GM23338 (cell line): ENCODE results near the gene KDSR. TPM values are rescaled to one million over a fixed set of nuclear protein-coding genes. Genes with fewer than 3 reads are reported as not detected.

ENCODE experiments used
- ATAC-seq: fragments of 200-7000 bp; cut with Tn5 transposase; 3 replicates; pipeline ENCODE4 v1.9.1; 2020
- DNase-seq: peaks from one replicate; pipeline ENCODE4 v3.0.0-alpha.2; 2015; ENCODE audit warnings: low spot score
- H2AFZ ChIP-seq: fragments of 200-600 bp; sonication (generic); 2 replicates; pipeline ENCODE4 v1.8.0; 2016; ENCODE audit warnings: antibody characterized with exemption, mild to moderate bottlenecking, moderate library complexity
- H3F3A ChIP-seq: fragments of 200-600 bp; sonication (generic); replicated peaks from 2 replicates; pipeline ENCODE4 v1.8.0; 2017; ENCODE audit warnings: antibody characterized with exemption, mixed run types, low read depth
- H3K27ac ChIP-seq: fragments of 200-600 bp; sonication (generic); 2 replicates; pipeline ENCODE4 v1.6.1; 2016; ENCODE audit warnings: low read depth
- H3K27me3 ChIP-seq: fragments of 200-600 bp; sonication (generic); 2 replicates; pipeline ENCODE4 v1.8.0; 2016; ENCODE audit warnings: mild to moderate bottlenecking, mixed run types, moderate library complexity; ENCODE audit not compliant: insufficient read depth
- H3K36me3 ChIP-seq: fragments of 200-600 bp; sonication (generic); 2 replicates; pipeline ENCODE4 v1.8.0; 2016; ENCODE audit warnings: mild to moderate bottlenecking; ENCODE audit not compliant: insufficient read depth
- H3K4me1 ChIP-seq: fragments of 200-600 bp; sonication (generic); 2 replicates; pipeline ENCODE4 v1.8.0; 2016; ENCODE audit warnings: mild to moderate bottlenecking, moderate library complexity; ENCODE audit not compliant: insufficient read depth
- H3K4me2 ChIP-seq: fragments of 200-600 bp; sonication (generic); 2 replicates; pipeline ENCODE4 v1.7.1; 2017; ENCODE audit warnings: mixed run types
- H3K4me3 ChIP-seq: fragments of 200-600 bp; sonication (generic); 2 replicates; pipeline ENCODE4 v1.6.1; 2016; ENCODE audit warnings: mixed run types
- H3K79me2 ChIP-seq: fragments of 200-600 bp; sonication (generic); replicated peaks from 2 replicates; pipeline ENCODE4 v1.8.0; 2017; ENCODE audit warnings: mild to moderate bottlenecking; ENCODE audit not compliant: insufficient read depth
- H3K9me2 ChIP-seq: fragments of 200-600 bp; sonication (generic); 2 replicates; pipeline ENCODE4 v1.8.0; 2017; ENCODE audit not compliant: insufficient read depth
- H4K20me1 ChIP-seq: fragments of 200-600 bp; sonication (generic); replicated peaks from 2 replicates; pipeline ENCODE4 v1.8.0; 2017; ENCODE audit warnings: mild to moderate bottlenecking; ENCODE audit not compliant: insufficient read depth
- H3K27ac Mint-ChIP-seq: 2 replicates; pipeline ENCODE4 v1.8.0; 2020; ENCODE audit warnings: inconsistent platforms, mild to moderate bottlenecking, moderate library complexity, mixed read lengths
- H3K27me3 Mint-ChIP-seq: 3 replicates; pipeline ENCODE4 v1.8.0; 2022; ENCODE audit warnings: low read depth, mild to moderate bottlenecking, moderate library complexity, mixed read lengths, inconsistent platforms; ENCODE audit not compliant: insufficient read depth, poor library complexity
- H3K36me3 Mint-ChIP-seq: 3 replicates; pipeline ENCODE4 v1.8.0; 2021; ENCODE audit warnings: low read depth, mild to moderate bottlenecking, inconsistent platforms, moderate library complexity, mixed read lengths
- H3K4me1 Mint-ChIP-seq: 3 replicates; pipeline ENCODE4 v1.8.0; 2020; ENCODE audit warnings: mild to moderate bottlenecking, inconsistent platforms, mixed read lengths
- H3K4me3 Mint-ChIP-seq: 3 replicates; pipeline ENCODE4 v1.8.0; 2021; ENCODE audit warnings: moderate library complexity, mild to moderate bottlenecking, inconsistent platforms, mixed read lengths
- H3K9me3 Mint-ChIP-seq: 3 replicates; pipeline ENCODE4 v1.8.0; 2020; ENCODE audit warnings: moderate library complexity, mild to moderate bottlenecking, inconsistent platforms, mixed read lengths
- CREB1 ChIP-seq: fragments of 250-450 bp; sonication (Bioruptor Pico); IDR thresholded peaks from 2 replicates; pipeline ENCODE4 v1.5.0; 2020; ENCODE audit warnings: low read depth, mild to moderate bottlenecking, moderate library complexity
- EZH2 ChIP-seq: fragments of 200-600 bp; sonication (generic); IDR thresholded peaks from one replicate; pipeline ENCODE4 v1.8.0; 2017; ENCODE audit warnings: antibody characterized with exemption, mild to moderate bottlenecking, low read depth; ENCODE audit not compliant: unreplicated experiment
- EZH2phosphoT487 ChIP-seq: fragments of 200-600 bp; sonication (generic); IDR thresholded peaks from one replicate; pipeline ENCODE4 v1.8.1; 2018; ENCODE audit warnings: antibody characterized with exemption; ENCODE audit not compliant: unreplicated experiment
- JUNB ChIP-seq: IDR thresholded peaks from one replicate; pipeline ENCODE4 v1.6.1; 2016; ENCODE audit warnings: antibody characterized with exemption; ENCODE audit not compliant: unreplicated experiment
- NANOG ChIP-seq: IDR thresholded peaks from 2 replicates; pipeline ENCODE4 v1.6.1; 2016; ENCODE audit warnings: antibody characterized with exemption, borderline replicate concordance
- POLR2AphosphoS5 ChIP-seq: IDR thresholded peaks from 2 replicates; pipeline ENCODE4 v1.6.1; 2016; ENCODE audit warnings: antibody characterized with exemption, low read depth
- STAT1 ChIP-seq: IDR thresholded peaks from one replicate; pipeline ENCODE4 v1.6.1; 2016; ENCODE audit warnings: antibody characterized with exemption; ENCODE audit not compliant: unreplicated experiment
- ZNF114 ChIP-seq: fragments of 250-450 bp; sonication (Bioruptor Pico); IDR thresholded peaks from 2 replicates; pipeline ENCODE4 v1.5.0; 2020; ENCODE audit warnings: mild to moderate bottlenecking, moderate library complexity
- ZNF331 ChIP-seq: fragments of 250-450 bp; sonication (Bioruptor Pico); IDR thresholded peaks from 2 replicates; pipeline ENCODE4 v1.5.0; 2020; ENCODE audit warnings: low read depth, mild to moderate bottlenecking, moderate library complexity
- polyA plus RNA-seq: library from polyadenylated mRNA; unstranded; fragments of >200 nt; fragmentation: Nextera tagmentation; extraction: Ambion mirVana; gene quantifications from 2 replicates; pipeline ENCODE4 v1.2.1, GENCODE V29; 2016
- total RNA-seq: library from RNA; depleted of rRNA; stranded (reverse); fragments of >200 nt; shearing (Covaris generic); gene quantifications from 2 replicates; pipeline ENCODE4 v1.2.3, GENCODE V29; 2014
- TF ChIP-seq, protein P1 (sequence below), 2 experiments: fragments of 200-600 bp in 1 of 2; sonication (generic) in 1 of 2; conservative IDR thresholded peaks; 2 replicates each; pipeline versions ENCODE4 v1.5.1 to v1.6.1; 2016 to 2017; ENCODE audit warnings: antibody characterized with exemption in 2 of 2, low read depth in 2 of 2, mild to moderate bottlenecking in 2 of 2, moderate library complexity in 1 of 2
- TF ChIP-seq, protein P2 (sequence below): IDR thresholded peaks from one replicate; pipeline ENCODE4 v1.6.1; 2018; ENCODE audit warnings: antibody characterized with exemption; ENCODE audit not compliant: unreplicated experiment
- TF ChIP-seq, protein P3 (sequence below): IDR thresholded peaks from 2 replicates; pipeline ENCODE4 v1.6.1; 2016; ENCODE audit warnings: antibody characterized with exemption
- TF ChIP-seq, protein P4 (sequence below): fragments of 250-450 bp; sonication (Bioruptor Pico); IDR thresholded peaks from 2 replicates; pipeline ENCODE4 v1.5.0; 2020; ENCODE audit warnings: mild to moderate bottlenecking, moderate library complexity

The KDSR gene
- total and polyA plus RNA-seq, 2 experiments from 2014 or later, result 23.7 to 36.3 TPM

DNA sequence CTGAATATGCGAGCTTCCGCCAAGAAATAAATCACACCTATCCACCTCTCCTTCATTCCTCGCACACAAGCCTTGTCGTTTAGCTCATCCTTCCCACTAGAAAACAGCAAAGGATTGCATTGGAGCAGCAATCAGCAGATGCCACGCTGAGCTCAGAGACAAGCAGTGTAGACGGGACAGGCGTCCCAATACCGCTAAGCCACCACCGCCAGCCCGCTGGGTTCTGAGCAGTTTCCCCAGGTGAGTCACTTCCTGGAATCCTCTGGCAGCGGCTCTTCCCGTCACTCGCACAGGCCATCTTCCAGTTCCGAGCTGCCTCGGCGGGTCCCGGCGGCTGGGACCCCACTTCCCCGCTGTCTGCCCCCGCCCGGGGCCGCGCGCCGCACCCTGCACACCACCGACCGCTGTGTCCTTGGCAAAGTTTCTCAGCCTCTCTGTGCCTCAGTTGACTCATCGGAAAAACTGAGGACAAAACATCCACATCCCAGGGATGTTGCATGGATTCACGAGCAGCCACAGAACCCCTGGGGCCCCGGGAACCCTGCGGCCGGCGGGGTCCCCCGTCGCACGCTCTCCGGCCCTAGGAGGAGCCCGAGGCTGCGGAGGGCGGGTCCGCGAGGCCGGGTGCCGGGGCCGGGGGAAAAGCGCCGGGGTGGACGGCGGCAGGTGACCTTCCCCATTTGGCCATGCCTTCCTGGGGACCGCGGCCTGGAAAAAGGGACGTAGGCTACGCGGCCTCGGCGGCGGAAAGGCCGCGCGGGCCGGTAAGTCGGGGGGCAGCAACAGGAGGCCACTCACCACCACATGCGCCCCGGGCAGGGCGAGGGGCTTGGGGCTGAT lies 573 bp downstream of the KDSR start:
- H3K36me3 Mint-ChIP-seq, result peaks cover 31% of the 10 kb centered on the region
- TF ChIP-seq, protein P1, sequence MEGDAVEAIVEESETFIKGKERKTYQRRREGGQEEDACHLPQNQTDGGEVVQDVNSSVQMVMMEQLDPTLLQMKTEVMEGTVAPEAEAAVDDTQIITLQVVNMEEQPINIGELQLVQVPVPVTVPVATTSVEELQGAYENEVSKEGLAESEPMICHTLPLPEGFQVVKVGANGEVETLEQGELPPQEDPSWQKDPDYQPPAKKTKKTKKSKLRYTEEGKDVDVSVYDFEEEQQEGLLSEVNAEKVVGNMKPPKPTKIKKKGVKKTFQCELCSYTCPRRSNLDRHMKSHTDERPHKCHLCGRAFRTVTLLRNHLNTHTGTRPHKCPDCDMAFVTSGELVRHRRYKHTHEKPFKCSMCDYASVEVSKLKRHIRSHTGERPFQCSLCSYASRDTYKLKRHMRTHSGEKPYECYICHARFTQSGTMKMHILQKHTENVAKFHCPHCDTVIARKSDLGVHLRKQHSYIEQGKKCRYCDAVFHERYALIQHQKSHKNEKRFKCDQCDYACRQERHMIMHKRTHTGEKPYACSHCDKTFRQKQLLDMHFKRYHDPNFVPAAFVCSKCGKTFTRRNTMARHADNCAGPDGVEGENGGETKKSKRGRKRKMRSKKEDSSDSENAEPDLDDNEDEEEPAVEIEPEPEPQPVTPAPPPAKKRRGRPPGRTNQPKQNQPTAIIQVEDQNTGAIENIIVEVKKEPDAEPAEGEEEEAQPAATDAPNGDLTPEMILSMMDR (conservative IDR thresholded peaks at IDR 0.05; ENCODE audit: low read depth in 2 of 2), result no peak
- no peak for TF ChIP-seq JUNB
- TF ChIP-seq, protein P2, sequence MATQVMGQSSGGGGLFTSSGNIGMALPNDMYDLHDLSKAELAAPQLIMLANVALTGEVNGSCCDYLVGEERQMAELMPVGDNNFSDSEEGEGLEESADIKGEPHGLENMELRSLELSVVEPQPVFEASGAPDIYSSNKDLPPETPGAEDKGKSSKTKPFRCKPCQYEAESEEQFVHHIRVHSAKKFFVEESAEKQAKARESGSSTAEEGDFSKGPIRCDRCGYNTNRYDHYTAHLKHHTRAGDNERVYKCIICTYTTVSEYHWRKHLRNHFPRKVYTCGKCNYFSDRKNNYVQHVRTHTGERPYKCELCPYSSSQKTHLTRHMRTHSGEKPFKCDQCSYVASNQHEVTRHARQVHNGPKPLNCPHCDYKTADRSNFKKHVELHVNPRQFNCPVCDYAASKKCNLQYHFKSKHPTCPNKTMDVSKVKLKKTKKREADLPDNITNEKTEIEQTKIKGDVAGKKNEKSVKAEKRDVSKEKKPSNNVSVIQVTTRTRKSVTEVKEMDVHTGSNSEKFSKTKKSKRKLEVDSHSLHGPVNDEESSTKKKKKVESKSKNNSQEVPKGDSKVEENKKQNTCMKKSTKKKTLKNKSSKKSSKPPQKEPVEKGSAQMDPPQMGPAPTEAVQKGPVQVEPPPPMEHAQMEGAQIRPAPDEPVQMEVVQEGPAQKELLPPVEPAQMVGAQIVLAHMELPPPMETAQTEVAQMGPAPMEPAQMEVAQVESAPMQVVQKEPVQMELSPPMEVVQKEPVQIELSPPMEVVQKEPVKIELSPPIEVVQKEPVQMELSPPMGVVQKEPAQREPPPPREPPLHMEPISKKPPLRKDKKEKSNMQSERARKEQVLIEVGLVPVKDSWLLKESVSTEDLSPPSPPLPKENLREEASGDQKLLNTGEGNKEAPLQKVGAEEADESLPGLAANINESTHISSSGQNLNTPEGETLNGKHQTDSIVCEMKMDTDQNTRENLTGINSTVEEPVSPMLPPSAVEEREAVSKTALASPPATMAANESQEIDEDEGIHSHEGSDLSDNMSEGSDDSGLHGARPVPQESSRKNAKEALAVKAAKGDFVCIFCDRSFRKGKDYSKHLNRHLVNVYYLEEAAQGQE, result no peak
- TF ChIP-seq NANOG, result no peak
- TF ChIP-seq, protein P3, sequence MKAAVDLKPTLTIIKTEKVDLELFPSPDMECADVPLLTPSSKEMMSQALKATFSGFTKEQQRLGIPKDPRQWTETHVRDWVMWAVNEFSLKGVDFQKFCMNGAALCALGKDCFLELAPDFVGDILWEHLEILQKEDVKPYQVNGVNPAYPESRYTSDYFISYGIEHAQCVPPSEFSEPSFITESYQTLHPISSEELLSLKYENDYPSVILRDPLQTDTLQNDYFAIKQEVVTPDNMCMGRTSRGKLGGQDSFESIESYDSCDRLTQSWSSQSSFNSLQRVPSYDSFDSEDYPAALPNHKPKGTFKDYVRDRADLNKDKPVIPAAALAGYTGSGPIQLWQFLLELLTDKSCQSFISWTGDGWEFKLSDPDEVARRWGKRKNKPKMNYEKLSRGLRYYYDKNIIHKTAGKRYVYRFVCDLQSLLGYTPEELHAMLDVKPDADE, result no peak
- no peak for TF ChIP-seq EZH2
- no peak for TF ChIP-seq EZH2phosphoT487
- TF ChIP-seq, protein P4, sequence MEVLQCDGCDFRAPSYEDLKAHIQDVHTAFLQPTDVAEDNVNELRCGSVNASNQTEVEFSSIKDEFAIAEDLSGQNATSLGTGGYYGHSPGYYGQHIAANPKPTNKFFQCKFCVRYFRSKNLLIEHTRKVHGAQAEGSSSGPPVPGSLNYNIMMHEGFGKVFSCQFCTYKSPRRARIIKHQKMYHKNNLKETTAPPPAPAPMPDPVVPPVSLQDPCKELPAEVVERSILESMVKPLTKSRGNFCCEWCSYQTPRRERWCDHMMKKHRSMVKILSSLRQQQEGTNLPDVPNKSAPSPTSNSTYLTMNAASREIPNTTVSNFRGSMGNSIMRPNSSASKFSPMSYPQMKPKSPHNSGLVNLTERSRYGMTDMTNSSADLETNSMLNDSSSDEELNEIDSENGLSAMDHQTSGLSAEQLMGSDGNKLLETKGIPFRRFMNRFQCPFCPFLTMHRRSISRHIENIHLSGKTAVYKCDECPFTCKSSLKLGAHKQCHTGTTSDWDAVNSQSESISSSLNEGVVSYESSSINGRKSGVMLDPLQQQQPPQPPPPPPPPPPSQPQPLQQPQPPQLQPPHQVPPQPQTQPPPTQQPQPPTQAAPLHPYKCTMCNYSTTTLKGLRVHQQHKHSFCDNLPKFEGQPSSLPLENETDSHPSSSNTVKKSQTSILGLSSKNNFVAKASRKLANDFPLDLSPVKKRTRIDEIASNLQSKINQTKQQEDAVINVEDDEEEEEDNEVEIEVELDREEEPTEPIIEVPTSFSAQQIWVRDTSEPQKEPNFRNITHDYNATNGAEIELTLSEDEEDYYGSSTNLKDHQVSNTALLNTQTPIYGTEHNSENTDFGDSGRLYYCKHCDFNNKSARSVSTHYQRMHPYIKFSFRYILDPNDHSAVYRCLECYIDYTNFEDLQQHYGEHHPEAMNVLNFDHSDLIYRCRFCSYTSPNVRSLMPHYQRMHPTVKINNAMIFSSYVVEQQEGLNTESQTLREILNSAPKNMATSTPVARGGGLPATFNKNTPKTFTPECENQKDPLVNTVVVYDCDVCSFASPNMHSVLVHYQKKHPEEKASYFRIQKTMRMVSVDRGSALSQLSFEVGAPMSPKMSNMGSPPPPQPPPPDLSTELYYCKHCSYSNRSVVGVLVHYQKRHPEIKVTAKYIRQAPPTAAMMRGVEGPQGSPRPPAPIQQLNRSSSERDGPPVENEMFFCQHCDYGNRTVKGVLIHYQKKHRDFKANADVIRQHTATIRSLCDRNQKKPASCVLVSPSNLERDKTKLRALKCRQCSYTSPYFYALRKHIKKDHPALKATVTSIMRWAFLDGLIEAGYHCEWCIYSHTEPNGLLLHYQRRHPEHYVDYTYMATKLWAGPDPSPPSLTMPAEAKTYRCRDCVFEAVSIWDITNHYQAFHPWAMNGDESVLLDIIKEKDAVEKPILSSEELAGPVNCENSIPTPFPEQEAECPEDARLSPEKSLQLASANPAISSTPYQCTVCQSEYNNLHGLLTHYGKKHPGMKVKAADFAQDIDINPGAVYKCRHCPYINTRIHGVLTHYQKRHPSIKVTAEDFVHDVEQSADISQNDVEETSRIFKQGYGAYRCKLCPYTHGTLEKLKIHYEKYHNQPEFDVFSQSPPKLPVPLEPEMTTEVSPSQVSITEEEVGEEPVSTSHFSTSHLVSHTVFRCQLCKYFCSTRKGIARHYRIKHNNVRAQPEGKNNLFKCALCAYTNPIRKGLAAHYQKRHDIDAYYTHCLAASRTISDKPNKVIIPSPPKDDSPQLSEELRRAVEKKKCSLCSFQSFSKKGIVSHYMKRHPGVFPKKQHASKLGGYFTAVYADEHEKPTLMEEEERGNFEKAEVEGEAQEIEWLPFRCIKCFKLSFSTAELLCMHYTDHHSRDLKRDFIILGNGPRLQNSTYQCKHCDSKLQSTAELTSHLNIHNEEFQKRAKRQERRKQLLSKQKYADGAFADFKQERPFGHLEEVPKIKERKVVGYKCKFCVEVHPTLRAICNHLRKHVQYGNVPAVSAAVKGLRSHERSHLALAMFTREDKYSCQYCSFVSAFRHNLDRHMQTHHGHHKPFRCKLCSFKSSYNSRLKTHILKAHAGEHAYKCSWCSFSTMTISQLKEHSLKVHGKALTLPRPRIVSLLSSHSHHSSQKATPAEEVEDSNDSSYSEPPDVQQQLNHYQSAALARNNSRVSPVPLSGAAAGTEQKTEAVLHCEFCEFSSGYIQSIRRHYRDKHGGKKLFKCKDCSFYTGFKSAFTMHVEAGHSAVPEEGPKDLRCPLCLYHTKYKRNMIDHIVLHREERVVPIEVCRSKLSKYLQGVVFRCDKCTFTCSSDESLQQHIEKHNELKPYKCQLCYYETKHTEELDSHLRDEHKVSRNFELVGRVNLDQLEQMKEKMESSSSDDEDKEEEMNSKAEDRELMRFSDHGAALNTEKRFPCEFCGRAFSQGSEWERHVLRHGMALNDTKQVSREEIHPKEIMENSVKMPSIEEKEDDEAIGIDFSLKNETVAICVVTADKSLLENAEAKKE (CRISPR knock-in tag), result no peak
- TF ChIP-seq ZNF114 (CRISPR knock-in tag), result no peak
- TF ChIP-seq STAT1, result no peak
- no peak for TF ChIP-seq POLR2AphosphoS5
- TF ChIP-seq CREB1 (CRISPR knock-in tag), result no peak
- no peak for TF ChIP-seq ZNF331 (CRISPR knock-in tag)
- H3K79me2 ChIP-seq, result peaks cover 36% of the 10 kb centered on the region

More for the DNA sequence above, 573 bp downstream of the KDSR start:
- Histone ChIP-seq H3K4me3 (peak overlapping the region; percentile 77), H3F3A (0 out of 2 replicates have a peak, but pooled peaks cover 3% of the 10 kb centered on the region), H3K4me1 (peaks cover 8% of the 10 kb centered on the region; the same call in 1 of the 2 replicates), H4K20me1 (peaks cover 15% of the 10 kb centered on the region), H2AFZ (peak overlapping the region; percentile 97), H3K4me2 (peak overlapping the region; percentile 99), H3K9me2 (no peaks in the 10 kb centered on the region), H3K36me3 (peaks cover 8% of the 10 kb centered on the region), H3K27me3 (no peaks in the 10 kb centered on the region), H3K27ac (no peak overlapping the region)
- peak; percentile 51 for ATAC-seq
- Mint-ChIP-seq H3K4me1 (peaks cover 14% of the 10 kb centered on the region; the same call in 2 of the 3 replicates), H3K4me3 (peak overlapping the region; percentile 92), H3K9me3 (peaks cover 14% of the 10 kb centered on the region), H3K27ac (peak overlapping the region; percentile 84), H3K27me3 (peaks cover 3% of the 10 kb centered on the region)
- DNase-seq, result peak; percentile 73
